ENCODE measurements around the gene HDAC9.

- TF ChIP-seq SIN3A (IDR thresholded peaks at IDR 0.05; ENCODE audit: borderline replicate concordance, insufficient read depth, low read length) (no peak), REST (IDR thresholded peaks at IDR 0.05; ENCODE audit: insufficient read depth in 1 of 2, low read depth in 2 of 2, low read length in 2 of 2) (no peak), POLR2AphosphoS5 (IDR thresholded peaks at IDR 0.05; ENCODE audit: low read depth, low read length) (no peak), TAF1 (IDR thresholded peaks at IDR 0.05; ENCODE audit: borderline replicate concordance, insufficient read depth, low read length) (no peak), FOXP2 (optimal IDR thresholded peaks at IDR 0.05; ENCODE audit: borderline replicate concordance, extremely low read depth, extremely low read length, insufficient read depth) (no peak)
Observed at GRCh38 chr7:18821554-18821953, 326.0 kb downstream of the HDAC9 start.

Data from PFSK-1 (cell line).